ENCODE measurements around the gene PLTP.

DNA sequence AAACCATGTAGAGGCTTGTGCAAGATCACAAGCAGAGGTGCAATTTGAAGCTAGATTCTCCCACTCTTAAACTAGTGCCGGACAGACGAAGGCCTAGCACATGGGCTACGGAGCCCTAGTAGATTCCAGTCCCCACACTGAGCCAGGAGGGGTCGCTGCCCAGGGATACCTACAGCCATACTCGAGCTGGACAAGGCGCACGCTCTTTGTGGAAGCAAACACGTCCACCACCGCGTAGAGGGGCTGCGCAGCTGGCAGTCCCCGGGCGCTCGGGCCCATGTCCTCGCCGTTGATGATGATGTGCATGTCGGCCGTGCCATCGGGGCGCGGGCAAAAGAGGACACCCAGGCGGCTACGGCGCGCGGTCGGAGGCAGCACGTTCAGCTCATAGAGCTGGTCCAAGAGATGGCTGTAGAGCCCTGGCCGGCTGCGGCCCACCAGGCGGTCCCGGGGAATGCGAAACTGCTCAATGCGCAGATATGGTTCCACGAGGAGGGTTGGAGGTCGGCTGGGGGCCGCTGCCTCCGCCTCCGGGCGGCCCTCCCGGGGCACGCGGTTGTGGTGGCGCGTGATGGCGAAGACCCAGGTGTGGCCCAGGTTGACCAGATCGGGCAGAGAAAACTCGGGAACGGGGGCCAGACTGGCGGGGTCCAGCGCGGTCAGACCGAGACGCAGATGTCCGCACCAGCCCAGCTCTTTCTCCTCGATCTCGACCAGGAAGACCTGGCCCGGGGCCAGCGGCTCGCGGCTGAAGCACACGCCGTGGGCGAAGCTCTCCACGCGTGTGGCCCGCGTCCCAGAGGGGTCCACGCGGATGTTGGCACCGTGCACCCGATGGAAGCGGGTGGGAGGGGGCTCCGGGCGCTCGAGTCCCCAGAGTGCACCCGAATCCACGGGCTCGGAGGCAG is 21.6 kb downstream of the PLTP start:
- TF ChIP-seq, protein P1, sequence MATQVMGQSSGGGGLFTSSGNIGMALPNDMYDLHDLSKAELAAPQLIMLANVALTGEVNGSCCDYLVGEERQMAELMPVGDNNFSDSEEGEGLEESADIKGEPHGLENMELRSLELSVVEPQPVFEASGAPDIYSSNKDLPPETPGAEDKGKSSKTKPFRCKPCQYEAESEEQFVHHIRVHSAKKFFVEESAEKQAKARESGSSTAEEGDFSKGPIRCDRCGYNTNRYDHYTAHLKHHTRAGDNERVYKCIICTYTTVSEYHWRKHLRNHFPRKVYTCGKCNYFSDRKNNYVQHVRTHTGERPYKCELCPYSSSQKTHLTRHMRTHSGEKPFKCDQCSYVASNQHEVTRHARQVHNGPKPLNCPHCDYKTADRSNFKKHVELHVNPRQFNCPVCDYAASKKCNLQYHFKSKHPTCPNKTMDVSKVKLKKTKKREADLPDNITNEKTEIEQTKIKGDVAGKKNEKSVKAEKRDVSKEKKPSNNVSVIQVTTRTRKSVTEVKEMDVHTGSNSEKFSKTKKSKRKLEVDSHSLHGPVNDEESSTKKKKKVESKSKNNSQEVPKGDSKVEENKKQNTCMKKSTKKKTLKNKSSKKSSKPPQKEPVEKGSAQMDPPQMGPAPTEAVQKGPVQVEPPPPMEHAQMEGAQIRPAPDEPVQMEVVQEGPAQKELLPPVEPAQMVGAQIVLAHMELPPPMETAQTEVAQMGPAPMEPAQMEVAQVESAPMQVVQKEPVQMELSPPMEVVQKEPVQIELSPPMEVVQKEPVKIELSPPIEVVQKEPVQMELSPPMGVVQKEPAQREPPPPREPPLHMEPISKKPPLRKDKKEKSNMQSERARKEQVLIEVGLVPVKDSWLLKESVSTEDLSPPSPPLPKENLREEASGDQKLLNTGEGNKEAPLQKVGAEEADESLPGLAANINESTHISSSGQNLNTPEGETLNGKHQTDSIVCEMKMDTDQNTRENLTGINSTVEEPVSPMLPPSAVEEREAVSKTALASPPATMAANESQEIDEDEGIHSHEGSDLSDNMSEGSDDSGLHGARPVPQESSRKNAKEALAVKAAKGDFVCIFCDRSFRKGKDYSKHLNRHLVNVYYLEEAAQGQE (IDR thresholded peaks at IDR 0.05; ENCODE audit: insufficient read depth in 1 of 2, low read depth in 2 of 2, low read length in 1 of 2): no peak
- TF ChIP-seq, protein P2, sequence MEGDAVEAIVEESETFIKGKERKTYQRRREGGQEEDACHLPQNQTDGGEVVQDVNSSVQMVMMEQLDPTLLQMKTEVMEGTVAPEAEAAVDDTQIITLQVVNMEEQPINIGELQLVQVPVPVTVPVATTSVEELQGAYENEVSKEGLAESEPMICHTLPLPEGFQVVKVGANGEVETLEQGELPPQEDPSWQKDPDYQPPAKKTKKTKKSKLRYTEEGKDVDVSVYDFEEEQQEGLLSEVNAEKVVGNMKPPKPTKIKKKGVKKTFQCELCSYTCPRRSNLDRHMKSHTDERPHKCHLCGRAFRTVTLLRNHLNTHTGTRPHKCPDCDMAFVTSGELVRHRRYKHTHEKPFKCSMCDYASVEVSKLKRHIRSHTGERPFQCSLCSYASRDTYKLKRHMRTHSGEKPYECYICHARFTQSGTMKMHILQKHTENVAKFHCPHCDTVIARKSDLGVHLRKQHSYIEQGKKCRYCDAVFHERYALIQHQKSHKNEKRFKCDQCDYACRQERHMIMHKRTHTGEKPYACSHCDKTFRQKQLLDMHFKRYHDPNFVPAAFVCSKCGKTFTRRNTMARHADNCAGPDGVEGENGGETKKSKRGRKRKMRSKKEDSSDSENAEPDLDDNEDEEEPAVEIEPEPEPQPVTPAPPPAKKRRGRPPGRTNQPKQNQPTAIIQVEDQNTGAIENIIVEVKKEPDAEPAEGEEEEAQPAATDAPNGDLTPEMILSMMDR (IDR thresholded peaks at IDR 0.05): peak; percentile 88
- TF ChIP-seq POLR2AphosphoS5 (IDR thresholded peaks at IDR 0.05; ENCODE audit: low read depth, low read length): no peak
- no peak for TF ChIP-seq TCF7L2 (IDR thresholded peaks at IDR 0.05; ENCODE audit: low read depth, low read length)
- no peak for TF ChIP-seq SIN3A (IDR thresholded peaks at IDR 0.05; ENCODE audit: borderline replicate concordance, insufficient read depth, low read depth, low read length)

All from Panc1 (cell line).